GM23338 (cell line): ENCODE results near the gene FGF10. TPM values are rescaled to one million over a fixed set of nuclear protein-coding genes. Genes with fewer than 3 reads are reported as not detected.

Source experiments
- ATAC-seq: fragments of 200-7000 bp; cut with Tn5 transposase; 3 replicates; pipeline ENCODE4 v1.9.1; 2020
- DNase-seq: peaks from one replicate; pipeline ENCODE4 v3.0.0-alpha.2; 2015; ENCODE audit warnings: low spot score
- H2AFZ ChIP-seq: fragments of 200-600 bp; sonication (generic); 2 replicates; pipeline ENCODE4 v1.8.0; 2016; ENCODE audit warnings: antibody characterized with exemption, mild to moderate bottlenecking, moderate library complexity
- H3F3A ChIP-seq: fragments of 200-600 bp; sonication (generic); replicated peaks from 2 replicates; pipeline ENCODE4 v1.8.0; 2017; ENCODE audit warnings: antibody characterized with exemption, mixed run types, low read depth
- H3K27ac ChIP-seq: fragments of 200-600 bp; sonication (generic); 2 replicates; pipeline ENCODE4 v1.6.1; 2016; ENCODE audit warnings: low read depth
- H3K27me3 ChIP-seq: fragments of 200-600 bp; sonication (generic); 2 replicates; pipeline ENCODE4 v1.8.0; 2016; ENCODE audit warnings: mild to moderate bottlenecking, mixed run types, moderate library complexity; ENCODE audit not compliant: insufficient read depth
- H3K36me3 ChIP-seq: fragments of 200-600 bp; sonication (generic); 2 replicates; pipeline ENCODE4 v1.8.0; 2016; ENCODE audit warnings: mild to moderate bottlenecking; ENCODE audit not compliant: insufficient read depth
- H3K4me1 ChIP-seq: fragments of 200-600 bp; sonication (generic); 2 replicates; pipeline ENCODE4 v1.8.0; 2016; ENCODE audit warnings: mild to moderate bottlenecking, moderate library complexity; ENCODE audit not compliant: insufficient read depth
- H3K4me2 ChIP-seq: fragments of 200-600 bp; sonication (generic); 2 replicates; pipeline ENCODE4 v1.7.1; 2017; ENCODE audit warnings: mixed run types
- H3K4me3 ChIP-seq: fragments of 200-600 bp; sonication (generic); 2 replicates; pipeline ENCODE4 v1.6.1; 2016; ENCODE audit warnings: mixed run types
- H3K79me2 ChIP-seq: fragments of 200-600 bp; sonication (generic); replicated peaks from 2 replicates; pipeline ENCODE4 v1.8.0; 2017; ENCODE audit warnings: mild to moderate bottlenecking; ENCODE audit not compliant: insufficient read depth
- H3K9me2 ChIP-seq: fragments of 200-600 bp; sonication (generic); 2 replicates; pipeline ENCODE4 v1.8.0; 2017; ENCODE audit not compliant: insufficient read depth
- H4K20me1 ChIP-seq: fragments of 200-600 bp; sonication (generic); replicated peaks from 2 replicates; pipeline ENCODE4 v1.8.0; 2017; ENCODE audit warnings: mild to moderate bottlenecking; ENCODE audit not compliant: insufficient read depth
- H3K27ac Mint-ChIP-seq: 2 replicates; pipeline ENCODE4 v1.8.0; 2020; ENCODE audit warnings: inconsistent platforms, mild to moderate bottlenecking, moderate library complexity, mixed read lengths
- H3K27me3 Mint-ChIP-seq: 3 replicates; pipeline ENCODE4 v1.8.0; 2022; ENCODE audit warnings: low read depth, mild to moderate bottlenecking, moderate library complexity, mixed read lengths, inconsistent platforms; ENCODE audit not compliant: insufficient read depth, poor library complexity
- H3K36me3 Mint-ChIP-seq: 3 replicates; pipeline ENCODE4 v1.8.0; 2021; ENCODE audit warnings: low read depth, mild to moderate bottlenecking, inconsistent platforms, moderate library complexity, mixed read lengths
- H3K4me1 Mint-ChIP-seq: 3 replicates; pipeline ENCODE4 v1.8.0; 2020; ENCODE audit warnings: mild to moderate bottlenecking, inconsistent platforms, mixed read lengths
- H3K4me3 Mint-ChIP-seq: 3 replicates; pipeline ENCODE4 v1.8.0; 2021; ENCODE audit warnings: moderate library complexity, mild to moderate bottlenecking, inconsistent platforms, mixed read lengths
- H3K9me3 Mint-ChIP-seq: 3 replicates; pipeline ENCODE4 v1.8.0; 2020; ENCODE audit warnings: moderate library complexity, mild to moderate bottlenecking, inconsistent platforms, mixed read lengths
- CREB1 ChIP-seq: fragments of 250-450 bp; sonication (Bioruptor Pico); IDR thresholded peaks from 2 replicates; pipeline ENCODE4 v1.5.0; 2020; ENCODE audit warnings: low read depth, mild to moderate bottlenecking, moderate library complexity
- EZH2 ChIP-seq: fragments of 200-600 bp; sonication (generic); IDR thresholded peaks from one replicate; pipeline ENCODE4 v1.8.0; 2017; ENCODE audit warnings: antibody characterized with exemption, mild to moderate bottlenecking, low read depth; ENCODE audit not compliant: unreplicated experiment
- EZH2phosphoT487 ChIP-seq: fragments of 200-600 bp; sonication (generic); IDR thresholded peaks from one replicate; pipeline ENCODE4 v1.8.1; 2018; ENCODE audit warnings: antibody characterized with exemption; ENCODE audit not compliant: unreplicated experiment
- JUNB ChIP-seq: IDR thresholded peaks from one replicate; pipeline ENCODE4 v1.6.1; 2016; ENCODE audit warnings: antibody characterized with exemption; ENCODE audit not compliant: unreplicated experiment
- NANOG ChIP-seq: IDR thresholded peaks from 2 replicates; pipeline ENCODE4 v1.6.1; 2016; ENCODE audit warnings: antibody characterized with exemption, borderline replicate concordance
- POLR2AphosphoS5 ChIP-seq: IDR thresholded peaks from 2 replicates; pipeline ENCODE4 v1.6.1; 2016; ENCODE audit warnings: antibody characterized with exemption, low read depth
- STAT1 ChIP-seq: IDR thresholded peaks from one replicate; pipeline ENCODE4 v1.6.1; 2016; ENCODE audit warnings: antibody characterized with exemption; ENCODE audit not compliant: unreplicated experiment
- ZNF114 ChIP-seq: fragments of 250-450 bp; sonication (Bioruptor Pico); IDR thresholded peaks from 2 replicates; pipeline ENCODE4 v1.5.0; 2020; ENCODE audit warnings: mild to moderate bottlenecking, moderate library complexity
- ZNF331 ChIP-seq: fragments of 250-450 bp; sonication (Bioruptor Pico); IDR thresholded peaks from 2 replicates; pipeline ENCODE4 v1.5.0; 2020; ENCODE audit warnings: low read depth, mild to moderate bottlenecking, moderate library complexity
- polyA plus RNA-seq: library from polyadenylated mRNA; unstranded; fragments of >200 nt; fragmentation: Nextera tagmentation; extraction: Ambion mirVana; gene quantifications from 2 replicates; pipeline ENCODE4 v1.2.1, GENCODE V29; 2016
- total RNA-seq: library from RNA; depleted of rRNA; stranded (reverse); fragments of >200 nt; shearing (Covaris generic); gene quantifications from 2 replicates; pipeline ENCODE4 v1.2.3, GENCODE V29; 2014
- TF ChIP-seq, protein P1 (sequence below): IDR thresholded peaks from 2 replicates; pipeline ENCODE4 v1.6.1; 2016; ENCODE audit warnings: antibody characterized with exemption
- TF ChIP-seq, protein P2 (sequence below): fragments of 250-450 bp; sonication (Bioruptor Pico); IDR thresholded peaks from 2 replicates; pipeline ENCODE4 v1.5.0; 2020; ENCODE audit warnings: mild to moderate bottlenecking, moderate library complexity
- TF ChIP-seq, protein P3 (sequence below): IDR thresholded peaks from one replicate; pipeline ENCODE4 v1.6.1; 2018; ENCODE audit warnings: antibody characterized with exemption; ENCODE audit not compliant: unreplicated experiment
- TF ChIP-seq, protein P4 (sequence below), 2 experiments: fragments of 200-600 bp in 1 of 2; sonication (generic) in 1 of 2; conservative IDR thresholded peaks; 2 replicates each; pipeline versions ENCODE4 v1.5.1 to v1.6.1; 2016 to 2017; ENCODE audit warnings: antibody characterized with exemption in 2 of 2, low read depth in 2 of 2, mild to moderate bottlenecking in 2 of 2, moderate library complexity in 1 of 2

The FGF10 gene
- total and polyA plus RNA-seq, 2 experiments from 2014 or later = 0.24 to 0.50 TPM

DNA sequence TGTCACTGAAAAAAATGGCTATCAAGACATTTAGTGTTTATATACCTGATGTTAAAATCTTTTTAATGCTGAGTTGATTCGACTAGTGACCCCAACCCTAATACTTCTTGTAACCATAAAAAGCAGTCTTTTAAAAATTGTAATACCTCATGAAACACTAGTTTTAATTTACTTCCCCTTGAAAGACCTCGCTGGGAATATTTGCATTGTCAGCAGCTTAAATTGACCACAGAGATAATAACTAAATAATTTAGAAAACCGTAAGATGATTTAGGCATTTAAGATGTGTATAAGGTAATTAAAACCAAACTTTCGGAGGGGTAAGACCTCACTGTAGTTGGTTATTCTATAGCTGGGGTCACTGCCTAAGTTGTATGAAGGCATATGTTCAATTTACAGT is 89.8 kb downstream of the FGF10 start:
- ATAC-seq (no peak), DNase-seq (no peak)
- H3K27me3 ChIP-seq = no peaks in the 10 kb centered on the region
- H3K27me3 Mint-ChIP-seq = peaks cover 3% of the 10 kb centered on the region
- H3K27ac ChIP-seq = no peak overlapping the region
- no peaks in the 10 kb centered on the region for H3K4me1 ChIP-seq
- H3K9me3 Mint-ChIP-seq = no peaks in the 10 kb centered on the region
- H3K4me3 ChIP-seq = no peak overlapping the region
- TF ChIP-seq POLR2AphosphoS5 (no peak), EZH2 (no peak), ZNF331 (CRISPR knock-in tag) (no peak), EZH2phosphoT487 (no peak), CREB1 (no peak), JUNB (no peak), STAT1 (no peak), NANOG (no peak), ZNF114 (no peak)
- TF ChIP-seq, protein P1, sequence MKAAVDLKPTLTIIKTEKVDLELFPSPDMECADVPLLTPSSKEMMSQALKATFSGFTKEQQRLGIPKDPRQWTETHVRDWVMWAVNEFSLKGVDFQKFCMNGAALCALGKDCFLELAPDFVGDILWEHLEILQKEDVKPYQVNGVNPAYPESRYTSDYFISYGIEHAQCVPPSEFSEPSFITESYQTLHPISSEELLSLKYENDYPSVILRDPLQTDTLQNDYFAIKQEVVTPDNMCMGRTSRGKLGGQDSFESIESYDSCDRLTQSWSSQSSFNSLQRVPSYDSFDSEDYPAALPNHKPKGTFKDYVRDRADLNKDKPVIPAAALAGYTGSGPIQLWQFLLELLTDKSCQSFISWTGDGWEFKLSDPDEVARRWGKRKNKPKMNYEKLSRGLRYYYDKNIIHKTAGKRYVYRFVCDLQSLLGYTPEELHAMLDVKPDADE = no peak
- TF ChIP-seq, protein P2, sequence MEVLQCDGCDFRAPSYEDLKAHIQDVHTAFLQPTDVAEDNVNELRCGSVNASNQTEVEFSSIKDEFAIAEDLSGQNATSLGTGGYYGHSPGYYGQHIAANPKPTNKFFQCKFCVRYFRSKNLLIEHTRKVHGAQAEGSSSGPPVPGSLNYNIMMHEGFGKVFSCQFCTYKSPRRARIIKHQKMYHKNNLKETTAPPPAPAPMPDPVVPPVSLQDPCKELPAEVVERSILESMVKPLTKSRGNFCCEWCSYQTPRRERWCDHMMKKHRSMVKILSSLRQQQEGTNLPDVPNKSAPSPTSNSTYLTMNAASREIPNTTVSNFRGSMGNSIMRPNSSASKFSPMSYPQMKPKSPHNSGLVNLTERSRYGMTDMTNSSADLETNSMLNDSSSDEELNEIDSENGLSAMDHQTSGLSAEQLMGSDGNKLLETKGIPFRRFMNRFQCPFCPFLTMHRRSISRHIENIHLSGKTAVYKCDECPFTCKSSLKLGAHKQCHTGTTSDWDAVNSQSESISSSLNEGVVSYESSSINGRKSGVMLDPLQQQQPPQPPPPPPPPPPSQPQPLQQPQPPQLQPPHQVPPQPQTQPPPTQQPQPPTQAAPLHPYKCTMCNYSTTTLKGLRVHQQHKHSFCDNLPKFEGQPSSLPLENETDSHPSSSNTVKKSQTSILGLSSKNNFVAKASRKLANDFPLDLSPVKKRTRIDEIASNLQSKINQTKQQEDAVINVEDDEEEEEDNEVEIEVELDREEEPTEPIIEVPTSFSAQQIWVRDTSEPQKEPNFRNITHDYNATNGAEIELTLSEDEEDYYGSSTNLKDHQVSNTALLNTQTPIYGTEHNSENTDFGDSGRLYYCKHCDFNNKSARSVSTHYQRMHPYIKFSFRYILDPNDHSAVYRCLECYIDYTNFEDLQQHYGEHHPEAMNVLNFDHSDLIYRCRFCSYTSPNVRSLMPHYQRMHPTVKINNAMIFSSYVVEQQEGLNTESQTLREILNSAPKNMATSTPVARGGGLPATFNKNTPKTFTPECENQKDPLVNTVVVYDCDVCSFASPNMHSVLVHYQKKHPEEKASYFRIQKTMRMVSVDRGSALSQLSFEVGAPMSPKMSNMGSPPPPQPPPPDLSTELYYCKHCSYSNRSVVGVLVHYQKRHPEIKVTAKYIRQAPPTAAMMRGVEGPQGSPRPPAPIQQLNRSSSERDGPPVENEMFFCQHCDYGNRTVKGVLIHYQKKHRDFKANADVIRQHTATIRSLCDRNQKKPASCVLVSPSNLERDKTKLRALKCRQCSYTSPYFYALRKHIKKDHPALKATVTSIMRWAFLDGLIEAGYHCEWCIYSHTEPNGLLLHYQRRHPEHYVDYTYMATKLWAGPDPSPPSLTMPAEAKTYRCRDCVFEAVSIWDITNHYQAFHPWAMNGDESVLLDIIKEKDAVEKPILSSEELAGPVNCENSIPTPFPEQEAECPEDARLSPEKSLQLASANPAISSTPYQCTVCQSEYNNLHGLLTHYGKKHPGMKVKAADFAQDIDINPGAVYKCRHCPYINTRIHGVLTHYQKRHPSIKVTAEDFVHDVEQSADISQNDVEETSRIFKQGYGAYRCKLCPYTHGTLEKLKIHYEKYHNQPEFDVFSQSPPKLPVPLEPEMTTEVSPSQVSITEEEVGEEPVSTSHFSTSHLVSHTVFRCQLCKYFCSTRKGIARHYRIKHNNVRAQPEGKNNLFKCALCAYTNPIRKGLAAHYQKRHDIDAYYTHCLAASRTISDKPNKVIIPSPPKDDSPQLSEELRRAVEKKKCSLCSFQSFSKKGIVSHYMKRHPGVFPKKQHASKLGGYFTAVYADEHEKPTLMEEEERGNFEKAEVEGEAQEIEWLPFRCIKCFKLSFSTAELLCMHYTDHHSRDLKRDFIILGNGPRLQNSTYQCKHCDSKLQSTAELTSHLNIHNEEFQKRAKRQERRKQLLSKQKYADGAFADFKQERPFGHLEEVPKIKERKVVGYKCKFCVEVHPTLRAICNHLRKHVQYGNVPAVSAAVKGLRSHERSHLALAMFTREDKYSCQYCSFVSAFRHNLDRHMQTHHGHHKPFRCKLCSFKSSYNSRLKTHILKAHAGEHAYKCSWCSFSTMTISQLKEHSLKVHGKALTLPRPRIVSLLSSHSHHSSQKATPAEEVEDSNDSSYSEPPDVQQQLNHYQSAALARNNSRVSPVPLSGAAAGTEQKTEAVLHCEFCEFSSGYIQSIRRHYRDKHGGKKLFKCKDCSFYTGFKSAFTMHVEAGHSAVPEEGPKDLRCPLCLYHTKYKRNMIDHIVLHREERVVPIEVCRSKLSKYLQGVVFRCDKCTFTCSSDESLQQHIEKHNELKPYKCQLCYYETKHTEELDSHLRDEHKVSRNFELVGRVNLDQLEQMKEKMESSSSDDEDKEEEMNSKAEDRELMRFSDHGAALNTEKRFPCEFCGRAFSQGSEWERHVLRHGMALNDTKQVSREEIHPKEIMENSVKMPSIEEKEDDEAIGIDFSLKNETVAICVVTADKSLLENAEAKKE (CRISPR knock-in tag) = no peak
- TF ChIP-seq, protein P3, sequence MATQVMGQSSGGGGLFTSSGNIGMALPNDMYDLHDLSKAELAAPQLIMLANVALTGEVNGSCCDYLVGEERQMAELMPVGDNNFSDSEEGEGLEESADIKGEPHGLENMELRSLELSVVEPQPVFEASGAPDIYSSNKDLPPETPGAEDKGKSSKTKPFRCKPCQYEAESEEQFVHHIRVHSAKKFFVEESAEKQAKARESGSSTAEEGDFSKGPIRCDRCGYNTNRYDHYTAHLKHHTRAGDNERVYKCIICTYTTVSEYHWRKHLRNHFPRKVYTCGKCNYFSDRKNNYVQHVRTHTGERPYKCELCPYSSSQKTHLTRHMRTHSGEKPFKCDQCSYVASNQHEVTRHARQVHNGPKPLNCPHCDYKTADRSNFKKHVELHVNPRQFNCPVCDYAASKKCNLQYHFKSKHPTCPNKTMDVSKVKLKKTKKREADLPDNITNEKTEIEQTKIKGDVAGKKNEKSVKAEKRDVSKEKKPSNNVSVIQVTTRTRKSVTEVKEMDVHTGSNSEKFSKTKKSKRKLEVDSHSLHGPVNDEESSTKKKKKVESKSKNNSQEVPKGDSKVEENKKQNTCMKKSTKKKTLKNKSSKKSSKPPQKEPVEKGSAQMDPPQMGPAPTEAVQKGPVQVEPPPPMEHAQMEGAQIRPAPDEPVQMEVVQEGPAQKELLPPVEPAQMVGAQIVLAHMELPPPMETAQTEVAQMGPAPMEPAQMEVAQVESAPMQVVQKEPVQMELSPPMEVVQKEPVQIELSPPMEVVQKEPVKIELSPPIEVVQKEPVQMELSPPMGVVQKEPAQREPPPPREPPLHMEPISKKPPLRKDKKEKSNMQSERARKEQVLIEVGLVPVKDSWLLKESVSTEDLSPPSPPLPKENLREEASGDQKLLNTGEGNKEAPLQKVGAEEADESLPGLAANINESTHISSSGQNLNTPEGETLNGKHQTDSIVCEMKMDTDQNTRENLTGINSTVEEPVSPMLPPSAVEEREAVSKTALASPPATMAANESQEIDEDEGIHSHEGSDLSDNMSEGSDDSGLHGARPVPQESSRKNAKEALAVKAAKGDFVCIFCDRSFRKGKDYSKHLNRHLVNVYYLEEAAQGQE = no peak
- TF ChIP-seq, protein P4, sequence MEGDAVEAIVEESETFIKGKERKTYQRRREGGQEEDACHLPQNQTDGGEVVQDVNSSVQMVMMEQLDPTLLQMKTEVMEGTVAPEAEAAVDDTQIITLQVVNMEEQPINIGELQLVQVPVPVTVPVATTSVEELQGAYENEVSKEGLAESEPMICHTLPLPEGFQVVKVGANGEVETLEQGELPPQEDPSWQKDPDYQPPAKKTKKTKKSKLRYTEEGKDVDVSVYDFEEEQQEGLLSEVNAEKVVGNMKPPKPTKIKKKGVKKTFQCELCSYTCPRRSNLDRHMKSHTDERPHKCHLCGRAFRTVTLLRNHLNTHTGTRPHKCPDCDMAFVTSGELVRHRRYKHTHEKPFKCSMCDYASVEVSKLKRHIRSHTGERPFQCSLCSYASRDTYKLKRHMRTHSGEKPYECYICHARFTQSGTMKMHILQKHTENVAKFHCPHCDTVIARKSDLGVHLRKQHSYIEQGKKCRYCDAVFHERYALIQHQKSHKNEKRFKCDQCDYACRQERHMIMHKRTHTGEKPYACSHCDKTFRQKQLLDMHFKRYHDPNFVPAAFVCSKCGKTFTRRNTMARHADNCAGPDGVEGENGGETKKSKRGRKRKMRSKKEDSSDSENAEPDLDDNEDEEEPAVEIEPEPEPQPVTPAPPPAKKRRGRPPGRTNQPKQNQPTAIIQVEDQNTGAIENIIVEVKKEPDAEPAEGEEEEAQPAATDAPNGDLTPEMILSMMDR (conservative IDR thresholded peaks at IDR 0.05; ENCODE audit: low read depth in 2 of 2) = no peak
- no peaks in the 10 kb centered on the region for H3K9me2 ChIP-seq
- no peaks in the 10 kb centered on the region for H3K36me3 ChIP-seq
- no peak overlapping the region for H3K27ac Mint-ChIP-seq
- no peaks in the 10 kb centered on the region for H4K20me1 ChIP-seq
- no peak overlapping the region for H2AFZ ChIP-seq
- H3K79me2 ChIP-seq = no peaks in the 10 kb centered on the region
- no peaks in the 10 kb centered on the region for H3F3A ChIP-seq
- peaks cover 2% of the 10 kb centered on the region; the same call in 1 of the 3 replicates for H3K4me1 Mint-ChIP-seq
- no peaks in the 10 kb centered on the region for H3K36me3 Mint-ChIP-seq
- no peak overlapping the region for H3K4me3 Mint-ChIP-seq
- H3K4me2 ChIP-seq = no peak overlapping the region
